ENCODE measurements around the gene DNAH17.
A peak's percentile ranks its signal among the peaks of the same experiment; 100 is the strongest.
"Not testable (repeated sequence)": the region's sequence is repeated elsewhere in the genome, so short reads cannot be mapped to it uniquely, and the experiment has no call there.

The DNAH17 gene

GRCh38 chr17:78523934-78524655, 53.1 kb downstream of the DNAH17 start:
- no peak for DNase-seq

GRCh38 chr17:78522031-78522809, 55.0 kb downstream of the DNAH17 start:
- DNase-seq: no peak

- no peak for DNase-seq
Observed at GRCh38 chr17:78517421-78517820, 59.8 kb downstream of the DNAH17 start.

GRCh38 chr17:78515480-78515879, 61.7 kb downstream of the DNAH17 start:
- DNase-seq: no peak

GRCh38 chr17:78514521-78514920, 62.7 kb downstream of the DNAH17 start:
- no peak for DNase-seq

GRCh38 chr17:78512976-78513375, 64.2 kb downstream of the DNAH17 start:
- no peak for DNase-seq

- no peak for DNase-seq
Observed at GRCh38 chr17:78510141-78511075, 66.8 kb downstream of the DNAH17 start.

- no peak for DNase-seq
Observed at GRCh38 chr17:78507526-78507925, 69.7 kb downstream of the DNAH17 start.

GRCh38 chr17:78506454-78507309, 70.5 kb downstream of the DNAH17 start:
- DNase-seq: no peak

GRCh38 chr17:78504156-78504925, 72.9 kb downstream of the DNAH17 start:
- DNase-seq: no peak

- DNase-seq: not testable (repeated sequence)
Observed at GRCh38 chr17:78503388-78503787, 73.8 kb downstream of the DNAH17 start.

- DNase-seq: no peak
Observed at GRCh38 chr17:78502611-78503148, 74.5 kb downstream of the DNAH17 start.

GRCh38 chr17:78501241-78502036, 75.8 kb downstream of the DNAH17 start:
- DNase-seq: no peak

GRCh38 chr17:78500806-78501205, 76.4 kb downstream of the DNAH17 start:
- DNase-seq: no peak

GRCh38 chr17:78499715-78500540, 77.3 kb downstream of the DNAH17 start:
- DNase-seq: no peak

GRCh38 chr17:78498848-78499247, 78.3 kb downstream of the DNAH17 start:
- DNase-seq: no peak

GRCh38 chr17:78497115-78497540, 80.1 kb downstream of the DNAH17 start:
- DNase-seq: peak; percentile 64

GRCh38 chr17:78496311-78496710, 80.9 kb downstream of the DNAH17 start:
- no peak for DNase-seq

GRCh38 chr17:78495634-78496033, 81.6 kb downstream of the DNAH17 start:
- DNase-seq: no peak

Data from NCI-H510A (cell line).